Liver (tissue), 9 donors: Measurements from ENCODE around the gene TPCN1. TPM values are rescaled to one million over a fixed set of nuclear protein-coding genes. Genes with fewer than 3 reads are reported as not detected.

Experiments
- DNase-seq: peaks from one replicate; pipeline ENCODE4 v3.0.0-alpha.2; 2017; ENCODE audit warnings: low spot score
- H3K27ac ChIP-seq, 2 donors: one replicate each; pipeline ENCODE4 v1.7.0; 2013; ENCODE audit warnings: inconsistent platforms in 2 of 2, low read length in 2 of 2, control low read depth in 1 of 2, low read depth in 1 of 2, mild to moderate bottlenecking in 1 of 2
- H3K27me3 ChIP-seq, 4 donors: one replicate each; pipeline versions ENCODE4 v1.6.1 to v1.7.0; 2013; ENCODE audit warnings: low read length in 3 of 4, inconsistent platforms in 1 of 4, mild to moderate bottlenecking in 1 of 4, moderate library complexity in 1 of 4; ENCODE audit not compliant: control insufficient read depth in 4 of 4, insufficient read depth in 4 of 4
- H3K36me3 ChIP-seq, 4 donors: one replicate each; pipeline versions ENCODE4 v1.6.1 to v1.7.0; 2013; ENCODE audit warnings: low read length in 3 of 4, mild to moderate bottlenecking in 3 of 4, low read depth in 1 of 4, moderate library complexity in 1 of 4; ENCODE audit not compliant: control insufficient read depth in 4 of 4, insufficient read depth in 3 of 4
- H3K4me1 ChIP-seq, 4 donors: one replicate each; pipeline versions ENCODE4 v1.6.1 to v1.7.0; 2013; ENCODE audit warnings: low read length in 3 of 4, mild to moderate bottlenecking in 3 of 4, moderate library complexity in 1 of 4; ENCODE audit not compliant: control insufficient read depth in 4 of 4, insufficient read depth in 4 of 4
- H3K4me3 ChIP-seq, 3 donors: one replicate each; pipeline versions ENCODE4 v1.6.1 to v1.7.0; 2013; ENCODE audit warnings: low read length in 3 of 3, control low read depth in 1 of 3, low read depth in 1 of 3, mild to moderate bottlenecking in 1 of 3
- H3K9ac ChIP-seq, 2 donors: one replicate each; pipeline ENCODE4 v1.7.0; 2013; ENCODE audit warnings: low read length in 2 of 2, mild to moderate bottlenecking in 2 of 2, moderate library complexity in 2 of 2, control low read depth in 1 of 2, low read depth in 1 of 2
- H3K9me3 ChIP-seq, 4 donors: one replicate each; pipeline versions ENCODE4 v1.6.1 to v1.7.0; 2013; ENCODE audit warnings: low read length in 3 of 4; ENCODE audit not compliant: control insufficient read depth in 4 of 4
- EGR1 ChIP-seq, 2 donors: IDR thresholded peaks; 2 replicates each; pipeline ENCODE4 v1.6.1; 2016 to 2018; ENCODE audit warnings: antibody characterized with exemption in 2 of 2, low read depth in 2 of 2
- FOXA1 ChIP-seq: IDR thresholded peaks from 2 replicates; pipeline ENCODE4 v1.6.1; 2016; ENCODE audit warnings: antibody characterized with exemption
- FOXA2 ChIP-seq: IDR thresholded peaks from 2 replicates; pipeline ENCODE4 v1.6.1; 2016; ENCODE audit warnings: antibody characterized with exemption
- GABPA ChIP-seq, 2 donors: IDR thresholded peaks in 1 of 2; conservative IDR thresholded peaks in 1 of 2; 2 replicates each; pipeline ENCODE4 v1.6.1; 2016; ENCODE audit warnings: antibody characterized with exemption in 2 of 2, mild to moderate bottlenecking in 1 of 2, moderate library complexity in 1 of 2
- HNF4A ChIP-seq, 2 donors: conservative IDR thresholded peaks; 2 replicates each; pipeline ENCODE4 v1.6.1; 2016; ENCODE audit warnings: antibody characterized with exemption in 2 of 2, mild to moderate bottlenecking in 2 of 2
- HNF4G ChIP-seq: IDR thresholded peaks from 2 replicates; pipeline ENCODE4 v1.6.1; 2016; ENCODE audit warnings: antibody characterized with exemption
- JUND ChIP-seq, 2 donors: IDR thresholded peaks; 2 replicates each; pipeline ENCODE4 v1.6.1; 2016; ENCODE audit warnings: antibody characterized with exemption in 2 of 2
- NR2F2 ChIP-seq: IDR thresholded peaks from 2 replicates; pipeline ENCODE4 v1.6.1; 2016; ENCODE audit warnings: antibody characterized with exemption
- RAD21 ChIP-seq, 2 donors: IDR thresholded peaks; 2 replicates each; pipeline ENCODE4 v1.6.1; 2016; ENCODE audit warnings: antibody characterized with exemption in 2 of 2, mild to moderate bottlenecking in 2 of 2
- RXRA ChIP-seq, 2 donors: IDR thresholded peaks; 2 replicates each; pipeline ENCODE4 v1.6.1; 2017 to 2018; ENCODE audit warnings: antibody characterized with exemption in 2 of 2, mild to moderate bottlenecking in 1 of 2
- SP1 ChIP-seq: IDR thresholded peaks from 2 replicates; pipeline ENCODE4 v1.6.1; 2018; ENCODE audit warnings: antibody characterized with exemption, mild to moderate bottlenecking
- TAF1 ChIP-seq: conservative IDR thresholded peaks from 2 replicates; pipeline ENCODE4 v1.6.1; 2016; ENCODE audit warnings: antibody characterized with exemption, mild to moderate bottlenecking
- YY1 ChIP-seq: IDR thresholded peaks from 2 replicates; pipeline ENCODE4 v1.6.1; 2016; ENCODE audit warnings: antibody characterized with exemption, mild to moderate bottlenecking
- WGBS: extraction: QIAGEN DNeasy Blood & Tissue Kit; methylation state at CpG from one replicate; pipeline ENCODE4 v1.1.7; 2013; 5-methylcytosine and 5-hydroxymethylcytosine counted together
- polyA plus RNA-seq, 2 donors: library from polyadenylated mRNA; stranded (reverse) in 1 of 2; unstranded in 1 of 2; fragments of 200-250 nt in 1 of 2; fragments of >200 nt in 1 of 2; fragmentation: Nextera tagmentation in 1 of 2; extraction: Ambion mirVana in 1 of 2; gene quantifications; one replicate each; pipeline versions ENCODE4 v1.2.1 to v1.2.3, GENCODE V29; 2013 to 2015
- total RNA-seq, 2 donors: library from RNA; depleted of rRNA; stranded (reverse); fragments of >200 nt; gene quantifications; one replicate each; pipeline ENCODE4 v1.2.3, GENCODE V29; 2014
- TF ChIP-seq, protein P1 (sequence below): IDR thresholded peaks from 2 replicates; pipeline ENCODE4 v1.6.1; 2016; ENCODE audit warnings: antibody characterized with exemption
- TF ChIP-seq, protein P2 (sequence below): IDR thresholded peaks from 2 replicates; pipeline ENCODE4 v1.6.1; 2016; ENCODE audit warnings: antibody characterized with exemption, mild to moderate bottlenecking
- TF ChIP-seq, protein P3 (sequence below): IDR thresholded peaks from 2 replicates; pipeline ENCODE4 v1.6.1; 2016; ENCODE audit warnings: antibody characterized with exemption
- TF ChIP-seq, protein P4 (sequence below): IDR thresholded peaks from 2 replicates; pipeline ENCODE4 v1.6.1; 2016; ENCODE audit warnings: antibody characterized with exemption
- TF ChIP-seq, protein P5 (sequence below): fragments of 150-350 bp; IDR thresholded peaks from 2 replicates; pipeline ENCODE4 v1.5.1; 2017; ENCODE audit warnings: improper control_type of control experiment, low read depth, low read length; ENCODE audit not compliant: missing input control
- donor health status: healthy.
- donor health status: healthy.
- donor health status: healthy.
- donor health status: healthy.
- donor health status: healthy.

The TPCN1 gene
- total and polyA plus RNA-seq, 4 donors = 8.6 to 19.2 (median 13.7) TPM

DNA sequence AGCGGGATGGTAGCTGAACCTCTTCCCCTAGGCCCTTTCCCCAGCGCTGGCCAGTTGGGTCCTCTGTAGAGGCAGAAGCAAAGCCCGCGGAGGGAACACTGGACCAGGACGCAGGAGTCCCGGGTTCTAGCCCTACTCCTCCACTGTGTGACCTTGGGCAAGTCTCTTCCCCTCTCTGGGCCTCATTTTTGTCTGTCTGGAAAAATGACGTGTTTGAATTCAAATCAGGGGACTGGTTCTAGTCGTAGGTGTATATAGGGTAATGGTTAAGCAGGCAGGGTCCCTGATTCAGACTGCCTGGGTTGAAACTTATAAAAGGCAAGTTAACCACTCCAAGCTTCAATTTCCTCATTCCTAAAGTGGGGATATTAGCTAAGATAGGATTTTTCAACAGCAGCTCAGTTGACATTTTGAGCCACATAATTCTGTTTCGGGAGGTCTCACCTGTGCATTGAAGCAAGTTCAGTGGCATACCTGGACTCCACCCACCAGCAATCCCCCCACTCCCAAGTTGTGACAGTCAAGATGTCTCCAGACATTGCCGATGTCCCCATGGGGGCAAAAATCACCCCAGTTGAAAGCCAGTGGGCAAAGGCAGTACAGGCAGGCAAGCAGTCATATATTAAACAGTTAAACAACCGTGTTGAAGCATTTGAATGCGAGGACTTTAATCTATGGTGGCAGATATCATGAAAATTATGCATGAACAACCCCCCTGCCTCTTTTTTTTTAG is 899 bp downstream of the TPCN1 start:
- TF ChIP-seq RAD21 (IDR thresholded peaks at IDR 0.05) (peak in 1 of 2 donors; percentile 22), TAF1 (no peak)
- no peaks in the 10 kb centered on the region for H3K9me3 ChIP-seq
- DNase-seq = no peak
- H3K36me3 ChIP-seq = peaks cover 0 to 3% (median 0%) of the 10 kb centered on the region in 4 donors
- no peaks in the 10 kb centered on the region for H3K27me3 ChIP-seq
- WGBS = 15% methylated on average over 12 of the region's 12 CpGs
- peak overlapping the region; percentile 55 to 90 (median 65) for H3K4me3 ChIP-seq
- peak overlapping the region; percentile 75 to 93 for H3K9ac ChIP-seq
- peaks cover 6 to 29% (median 22%) of the 10 kb centered on the region in 4 donors for H3K4me1 ChIP-seq
- H3K27ac ChIP-seq = peak overlapping the region; percentile 82 to 83

DNA sequence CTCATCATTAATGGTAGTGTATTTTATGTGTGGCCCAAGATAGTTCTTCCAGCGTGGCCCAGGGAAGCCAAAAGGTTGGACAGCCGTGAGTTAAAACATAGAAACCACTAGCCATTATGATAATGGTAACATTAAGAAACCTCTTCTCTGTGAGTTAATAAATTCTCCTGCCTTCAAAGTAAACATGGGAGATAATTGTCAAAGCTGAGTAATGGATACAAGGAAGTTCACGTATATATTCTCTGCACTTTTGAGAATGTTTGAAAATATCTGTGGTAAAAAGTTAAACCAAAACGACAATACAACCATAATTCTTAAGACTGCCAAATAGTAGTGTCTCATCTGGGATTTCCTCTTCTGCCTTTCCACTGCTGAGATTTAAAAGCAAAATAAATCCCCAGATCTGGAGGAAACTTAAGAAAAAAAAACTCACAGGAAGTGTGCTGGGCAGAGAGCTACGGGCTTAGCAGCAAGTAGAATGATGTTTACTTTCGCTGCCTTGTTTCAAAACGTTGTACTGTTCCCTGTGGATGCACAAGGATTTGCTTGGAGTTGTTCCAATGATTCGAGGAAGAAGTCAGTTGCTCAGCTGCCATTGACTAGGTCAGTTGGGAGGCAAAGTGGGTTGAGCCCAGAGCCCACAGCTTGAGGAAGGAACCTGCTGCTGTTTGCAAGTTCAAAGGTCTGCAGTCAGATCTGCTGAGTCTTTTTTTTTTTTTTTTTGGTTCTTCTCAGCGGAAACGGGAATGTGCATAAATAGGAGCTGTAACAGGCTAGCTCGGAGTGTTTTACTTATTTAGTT is 1.7 kb downstream of the TPCN1 start:
- peaks cover 6 to 29% (median 22%) of the 10 kb centered on the region in 4 donors for H3K4me1 ChIP-seq
- WGBS = 13% methylated on average over 11 of the region's 11 CpGs
- H3K9me3 ChIP-seq = no peaks in the 10 kb centered on the region
- DNase-seq = no peak
- peaks cover 0 to 8% (median 5%) of the 10 kb centered on the region in 4 donors for H3K36me3 ChIP-seq
- peak in 1 of 2 donors; percentile 40 for TF ChIP-seq EGR1 (IDR thresholded peaks at IDR 0.05; ENCODE audit: low read depth in 2 of 2)
- TF ChIP-seq, protein P1, sequence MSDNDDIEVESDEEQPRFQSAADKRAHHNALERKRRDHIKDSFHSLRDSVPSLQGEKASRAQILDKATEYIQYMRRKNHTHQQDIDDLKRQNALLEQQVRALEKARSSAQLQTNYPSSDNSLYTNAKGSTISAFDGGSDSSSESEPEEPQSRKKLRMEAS = peak; percentile 78
- TF ChIP-seq TAF1 = peak; percentile 35
- TF ChIP-seq FOXA2 = peak; percentile 87
- TF ChIP-seq HNF4G = peak; percentile 66
- TF ChIP-seq GABPA (IDR thresholded peaks at IDR 0.05 in 1 of 2, conservative IDR thresholded peaks at IDR 0.05 in 1 of 2) = peak in 1 of 2 donors; percentile 25
- TF ChIP-seq HNF4A (conservative IDR thresholded peaks at IDR 0.05) = peak; percentile 79 to 86
- peak; percentile 91 for TF ChIP-seq SP1
- peak; percentile 61 to 66 for TF ChIP-seq JUND (IDR thresholded peaks at IDR 0.05)
- peak; percentile 47 for TF ChIP-seq FOXA1
- TF ChIP-seq, protein P2, sequence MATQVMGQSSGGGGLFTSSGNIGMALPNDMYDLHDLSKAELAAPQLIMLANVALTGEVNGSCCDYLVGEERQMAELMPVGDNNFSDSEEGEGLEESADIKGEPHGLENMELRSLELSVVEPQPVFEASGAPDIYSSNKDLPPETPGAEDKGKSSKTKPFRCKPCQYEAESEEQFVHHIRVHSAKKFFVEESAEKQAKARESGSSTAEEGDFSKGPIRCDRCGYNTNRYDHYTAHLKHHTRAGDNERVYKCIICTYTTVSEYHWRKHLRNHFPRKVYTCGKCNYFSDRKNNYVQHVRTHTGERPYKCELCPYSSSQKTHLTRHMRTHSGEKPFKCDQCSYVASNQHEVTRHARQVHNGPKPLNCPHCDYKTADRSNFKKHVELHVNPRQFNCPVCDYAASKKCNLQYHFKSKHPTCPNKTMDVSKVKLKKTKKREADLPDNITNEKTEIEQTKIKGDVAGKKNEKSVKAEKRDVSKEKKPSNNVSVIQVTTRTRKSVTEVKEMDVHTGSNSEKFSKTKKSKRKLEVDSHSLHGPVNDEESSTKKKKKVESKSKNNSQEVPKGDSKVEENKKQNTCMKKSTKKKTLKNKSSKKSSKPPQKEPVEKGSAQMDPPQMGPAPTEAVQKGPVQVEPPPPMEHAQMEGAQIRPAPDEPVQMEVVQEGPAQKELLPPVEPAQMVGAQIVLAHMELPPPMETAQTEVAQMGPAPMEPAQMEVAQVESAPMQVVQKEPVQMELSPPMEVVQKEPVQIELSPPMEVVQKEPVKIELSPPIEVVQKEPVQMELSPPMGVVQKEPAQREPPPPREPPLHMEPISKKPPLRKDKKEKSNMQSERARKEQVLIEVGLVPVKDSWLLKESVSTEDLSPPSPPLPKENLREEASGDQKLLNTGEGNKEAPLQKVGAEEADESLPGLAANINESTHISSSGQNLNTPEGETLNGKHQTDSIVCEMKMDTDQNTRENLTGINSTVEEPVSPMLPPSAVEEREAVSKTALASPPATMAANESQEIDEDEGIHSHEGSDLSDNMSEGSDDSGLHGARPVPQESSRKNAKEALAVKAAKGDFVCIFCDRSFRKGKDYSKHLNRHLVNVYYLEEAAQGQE = peak; percentile 28
- TF ChIP-seq, protein P3, sequence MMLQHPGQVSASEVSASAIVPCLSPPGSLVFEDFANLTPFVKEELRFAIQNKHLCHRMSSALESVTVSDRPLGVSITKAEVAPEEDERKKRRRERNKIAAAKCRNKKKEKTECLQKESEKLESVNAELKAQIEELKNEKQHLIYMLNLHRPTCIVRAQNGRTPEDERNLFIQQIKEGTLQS = no peak
- peak; percentile 72 to 86 for TF ChIP-seq RXRA (IDR thresholded peaks at IDR 0.05)
- TF ChIP-seq, protein P4, sequence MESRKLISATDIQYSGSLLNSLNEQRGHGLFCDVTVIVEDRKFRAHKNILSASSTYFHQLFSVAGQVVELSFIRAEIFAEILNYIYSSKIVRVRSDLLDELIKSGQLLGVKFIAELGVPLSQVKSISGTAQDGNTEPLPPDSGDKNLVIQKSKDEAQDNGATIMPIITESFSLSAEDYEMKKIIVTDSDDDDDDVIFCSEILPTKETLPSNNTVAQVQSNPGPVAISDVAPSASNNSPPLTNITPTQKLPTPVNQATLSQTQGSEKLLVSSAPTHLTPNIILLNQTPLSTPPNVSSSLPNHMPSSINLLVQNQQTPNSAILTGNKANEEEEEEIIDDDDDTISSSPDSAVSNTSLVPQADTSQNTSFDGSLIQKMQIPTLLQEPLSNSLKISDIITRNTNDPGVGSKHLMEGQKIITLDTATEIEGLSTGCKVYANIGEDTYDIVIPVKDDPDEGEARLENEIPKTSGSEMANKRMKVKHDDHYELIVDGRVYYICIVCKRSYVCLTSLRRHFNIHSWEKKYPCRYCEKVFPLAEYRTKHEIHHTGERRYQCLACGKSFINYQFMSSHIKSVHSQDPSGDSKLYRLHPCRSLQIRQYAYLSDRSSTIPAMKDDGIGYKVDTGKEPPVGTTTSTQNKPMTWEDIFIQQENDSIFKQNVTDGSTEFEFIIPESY = no peak
- TF ChIP-seq, protein P5, sequence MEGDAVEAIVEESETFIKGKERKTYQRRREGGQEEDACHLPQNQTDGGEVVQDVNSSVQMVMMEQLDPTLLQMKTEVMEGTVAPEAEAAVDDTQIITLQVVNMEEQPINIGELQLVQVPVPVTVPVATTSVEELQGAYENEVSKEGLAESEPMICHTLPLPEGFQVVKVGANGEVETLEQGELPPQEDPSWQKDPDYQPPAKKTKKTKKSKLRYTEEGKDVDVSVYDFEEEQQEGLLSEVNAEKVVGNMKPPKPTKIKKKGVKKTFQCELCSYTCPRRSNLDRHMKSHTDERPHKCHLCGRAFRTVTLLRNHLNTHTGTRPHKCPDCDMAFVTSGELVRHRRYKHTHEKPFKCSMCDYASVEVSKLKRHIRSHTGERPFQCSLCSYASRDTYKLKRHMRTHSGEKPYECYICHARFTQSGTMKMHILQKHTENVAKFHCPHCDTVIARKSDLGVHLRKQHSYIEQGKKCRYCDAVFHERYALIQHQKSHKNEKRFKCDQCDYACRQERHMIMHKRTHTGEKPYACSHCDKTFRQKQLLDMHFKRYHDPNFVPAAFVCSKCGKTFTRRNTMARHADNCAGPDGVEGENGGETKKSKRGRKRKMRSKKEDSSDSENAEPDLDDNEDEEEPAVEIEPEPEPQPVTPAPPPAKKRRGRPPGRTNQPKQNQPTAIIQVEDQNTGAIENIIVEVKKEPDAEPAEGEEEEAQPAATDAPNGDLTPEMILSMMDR = no peak
- peak; percentile 96 for TF ChIP-seq NR2F2
- peak; percentile 87 for TF ChIP-seq YY1
- peak; percentile 55 to 71 for TF ChIP-seq RAD21 (IDR thresholded peaks at IDR 0.05)
- H3K4me3 ChIP-seq = peak overlapping the region in 1 of 3 donors; percentile 65
- H3K9ac ChIP-seq = peak overlapping the region; percentile 75 to 93
- H3K27ac ChIP-seq = peak overlapping the region; percentile 82 to 83
- H3K27me3 ChIP-seq = no peaks in the 10 kb centered on the region
